Immature natural killer cell (primary cell): ENCODE measurements around the gene NDUFS2. TPM values are rescaled to one million over a fixed set of nuclear protein-coding genes. Genes with fewer than 3 reads are reported as not detected.

Experiments
- DNase-seq, 3 donors: peaks; one replicate each; pipeline ENCODE4 v3.0.0; 2022; ENCODE audit warnings: mixed read lengths in 1 of 3
- H3K27ac Mint-ChIP-seq, 6 donors: one replicate each; pipeline ENCODE4 v1.8.0; 2020; ENCODE audit warnings: mixed read lengths in 6 of 6, mild to moderate bottlenecking in 5 of 6, inconsistent platforms in 4 of 6, moderate library complexity in 3 of 6
- H3K27me3 Mint-ChIP-seq, 3 donors: one replicate each; pipeline ENCODE4 v1.8.0; 2020 to 2021; ENCODE audit warnings: low read depth in 3 of 3, mild to moderate bottlenecking in 3 of 3, mixed read lengths in 3 of 3, moderate library complexity in 3 of 3, inconsistent platforms in 1 of 3
- H3K36me3 Mint-ChIP-seq, 3 donors: one replicate each; pipeline ENCODE4 v1.8.0; 2020; ENCODE audit warnings: mixed read lengths in 3 of 3, inconsistent platforms in 2 of 3, mild to moderate bottlenecking in 2 of 3
- H3K4me1 Mint-ChIP-seq, 2 donors: one replicate each; pipeline ENCODE4 v1.8.0; 2020; ENCODE audit warnings: inconsistent platforms in 2 of 2, mild to moderate bottlenecking in 2 of 2, mixed read lengths in 2 of 2, moderate library complexity in 1 of 2
- H3K4me3 Mint-ChIP-seq, 5 donors: one replicate each; pipeline ENCODE4 v1.8.0; 2020; ENCODE audit warnings: mild to moderate bottlenecking in 5 of 5, mixed read lengths in 5 of 5, inconsistent platforms in 3 of 5, moderate library complexity in 3 of 5
- H3K9me3 Mint-ChIP-seq, 6 donors: one replicate each; pipeline ENCODE4 v1.8.0; 2020; ENCODE audit warnings: mild to moderate bottlenecking in 6 of 6, mixed read lengths in 6 of 6, inconsistent platforms in 4 of 6, moderate library complexity in 3 of 6
- polyA plus RNA-seq, 3 donors: library from polyadenylated mRNA; unstranded; fragments of 300-500 nt; fragmentation: Illumina TruSeq; gene quantifications; one replicate each; pipeline ENCODE4 v1.2.3, GENCODE V29; 2021

NDUFS2 gene
- polyA plus RNA-seq, 3 donors from 2014 or later = 59.6 to 117 (median 99.1) TPM

- Mint-ChIP-seq H3K4me1 (peaks cover 62 to 73% of the 10 kb centered on the region in 2 donors), H3K9me3 (no peaks in the 10 kb centered on the region), H3K27ac (peak overlapping the region; percentile 96 to 98 (median 98)), H3K27me3 (peaks cover 0 to 8% (median 5%) of the 10 kb centered on the region in 3 donors), H3K4me3 (peak overlapping the region; percentile 94 to 96 (median 94)), H3K36me3 (peaks cover 6 to 20% (median 10%) of the 10 kb centered on the region in 3 donors)
- DNase-seq = no peak
Observed at GRCh38 chr1:161200992-161201835, 953 bp upstream of the NDUFS2 start.

- Mint-ChIP-seq H3K27me3 (peaks cover 0 to 6% (median 0%) of the 10 kb centered on the region in 3 donors), H3K9me3 (no peaks in the 10 kb centered on the region), H3K4me1 (peaks cover 54 to 67% of the 10 kb centered on the region in 2 donors), H3K4me3 (no peak overlapping the region), H3K36me3 (peaks cover 13 to 45% (median 24%) of the 10 kb centered on the region in 3 donors), H3K27ac (peak overlapping the region in 2 of 6 donors; percentile 34 to 35)
- DNase-seq = no peak
Observed at GRCh38 chr1:161206411-161207140, 4.4 kb downstream of the NDUFS2 start.

- Mint-ChIP-seq H3K36me3 (peaks cover 13 to 51% (median 29%) of the 10 kb centered on the region in 3 donors), H3K27ac (no peak overlapping the region), H3K4me3 (no peak overlapping the region), H3K9me3 (no peaks in the 10 kb centered on the region), H3K4me1 (peaks cover 49 to 61% of the 10 kb centered on the region in 2 donors), H3K27me3 (peaks cover 0 to 3% (median 0%) of the 10 kb centered on the region in 3 donors)
- no peak for DNase-seq
Observed at GRCh38 chr1:161207173-161207572, 5.0 kb downstream of the NDUFS2 start.

GRCh38 chr1:161209790-161210409, 7.7 kb downstream of the NDUFS2 start:
- peak; percentile 79 to 80 (median 80) for DNase-seq
- Mint-ChIP-seq H3K9me3 (no peaks in the 10 kb centered on the region), H3K27me3 (peaks cover 0 to 2% (median under 1%) of the 10 kb centered on the region in 3 donors), H3K4me1 (peaks cover 40 to 55% of the 10 kb centered on the region in 2 donors), H3K4me3 (peak overlapping the region in 1 of 5 donors; percentile 10), H3K36me3 (peaks cover 23 to 66% (median 37%) of the 10 kb centered on the region in 3 donors), H3K27ac (peak overlapping the region; percentile 56 to 95 (median 78))

GRCh38 chr1:161214369-161214768, 12.2 kb downstream of the NDUFS2 start:
- Mint-ChIP-seq H3K27me3 (peaks cover 0 to 14% (median 13%) of the 10 kb centered on the region in 3 donors), H3K4me1 (peaks cover 63 to 71% of the 10 kb centered on the region in 2 donors), H3K27ac (peak overlapping the region; percentile 96 to 100 (median 98)), H3K4me3 (peak overlapping the region; percentile 92 to 98 (median 97)), H3K9me3 (no peaks in the 10 kb centered on the region), H3K36me3 (peaks cover 30 to 62% (median 30%) of the 10 kb centered on the region in 3 donors)
- no peak for DNase-seq

- Mint-ChIP-seq H3K4me1 (peaks cover 63 to 71% of the 10 kb centered on the region in 2 donors), H3K27ac (peak within 1 kb of the TSS; percentile 96 to 100 (median 98)), H3K4me3 (peak within 1 kb of the TSS; percentile 92 to 98 (median 97)), H3K9me3 (no peaks in the 10 kb centered on the region), H3K36me3 (peaks cover 26 to 62% (median 32%) of the 10 kb centered on the region in 3 donors), H3K27me3 (peaks cover 0 to 14% (median 11%) of the 10 kb centered on the region in 3 donors)
- peak; percentile 45 to 50 (median 45) for DNase-seq
Observed at GRCh38 chr1:161215076-161215475, 12.9 kb downstream of the NDUFS2 start, which contains the start of gene FCER1G. Gene FCER1G, plus strand, starts transcription at chr1:161215295. Its CDS starts 27 bp downstream, at chr1:161215322.

GRCh38 chr1:161216945-161217712, 15.0 kb downstream of the NDUFS2 start:
- Mint-ChIP-seq H3K9me3 (no peaks in the 10 kb centered on the region), H3K4me1 (peaks cover 65 to 71% of the 10 kb centered on the region in 2 donors), H3K36me3 (peaks cover 20 to 54% (median 31%) of the 10 kb centered on the region in 3 donors), H3K27ac (peak overlapping the region; percentile 96 to 100 (median 98)), H3K27me3 (peaks cover 0 to 14% (median 11%) of the 10 kb centered on the region in 3 donors), H3K4me3 (peak overlapping the region; percentile 92 to 98 (median 97))
- DNase-seq = peak; percentile 81 to 86 (median 84)

GRCh38 chr1:161217831-161218230, 15.7 kb downstream of the NDUFS2 start:
- peaks cover 0 to 16% (median 11%) of the 10 kb centered on the region in 3 donors for H3K27me3 Mint-ChIP-seq
- H3K36me3 Mint-ChIP-seq = peaks cover 17 to 52% (median 31%) of the 10 kb centered on the region in 3 donors
- H3K27ac Mint-ChIP-seq = peak overlapping the region; percentile 96 to 100 (median 98)
- H3K4me1 Mint-ChIP-seq = peaks cover 67 to 73% of the 10 kb centered on the region in 2 donors
- no peaks in the 10 kb centered on the region for H3K9me3 Mint-ChIP-seq
- H3K4me3 Mint-ChIP-seq = peak overlapping the region; percentile 92 to 98 (median 97)
- DNase-seq = no peak

- DNase-seq = no peak
Observed at GRCh38 chr1:161218301-161219077, 16.3 kb downstream of the NDUFS2 start.

GRCh38 chr1:161219078-161219892, 17.1 kb downstream of the NDUFS2 start:
- H3K9me3 Mint-ChIP-seq = no peaks in the 10 kb centered on the region
- peak overlapping the region; percentile 96 to 100 (median 98) for H3K27ac Mint-ChIP-seq
- peaks cover 4 to 39% (median 18%) of the 10 kb centered on the region in 3 donors for H3K36me3 Mint-ChIP-seq
- peaks cover 0 to 16% (median 11%) of the 10 kb centered on the region in 3 donors for H3K27me3 Mint-ChIP-seq
- H3K4me3 Mint-ChIP-seq = peak overlapping the region in 4 of 5 donors; percentile 92 to 98 (median 96)
- peaks cover 64 to 71% of the 10 kb centered on the region in 2 donors for H3K4me1 Mint-ChIP-seq
- DNase-seq = no peak

More at GRCh38 chr1:161218301-161219077, 16.3 kb downstream of the NDUFS2 start:
- Mint-ChIP-seq H3K9me3 (no peaks in the 10 kb centered on the region), H3K36me3 (peaks cover 12 to 47% (median 26%) of the 10 kb centered on the region in 3 donors), H3K4me1 (peaks cover 66 to 71% of the 10 kb centered on the region in 2 donors), H3K4me3 (peak overlapping the region; percentile 92 to 98 (median 97)), H3K27ac (peak overlapping the region; percentile 96 to 100 (median 98)), H3K27me3 (peaks cover 0 to 16% (median 11%) of the 10 kb centered on the region in 3 donors)

GRCh38 chr1:161220002-161220401, 17.8 kb downstream of the NDUFS2 start:
- Mint-ChIP-seq H3K27me3 (peaks cover 0 to 15% (median 11%) of the 10 kb centered on the region in 3 donors), H3K36me3 (peaks cover 4 to 34% (median 16%) of the 10 kb centered on the region in 3 donors), H3K9me3 (no peaks in the 10 kb centered on the region), H3K27ac (peak overlapping the region; percentile 96 to 100 (median 98)), H3K4me1 (peaks cover 60 to 65% of the 10 kb centered on the region in 2 donors), H3K4me3 (no peak overlapping the region)
- DNase-seq = no peak
